GM12801 (cell line): ENCODE results near the gene PLEKHG7.

Experiments
- CTCF ChIP-seq: IDR thresholded peaks from one replicate; pipeline ENCODE4 v1.5.1; 2011; ENCODE audit warnings: control low read depth; ENCODE audit not compliant: insufficient read length; ENCODE audit errors: extremely low read depth

The PLEKHG7 gene

GRCh38 chr12:92702754-92703679 is at the start of gene PLEKHG7:
PLEKHG7 (plus strand) TSS chr12:92702989; CDS start chr12:92706632, 3,643 bp downstream.
- no peak for TF ChIP-seq CTCF

GRCh38 chr12:92654929-92655328 is 47.9 kb upstream of the PLEKHG7 start:
- TF ChIP-seq CTCF: no peak

DNA sequence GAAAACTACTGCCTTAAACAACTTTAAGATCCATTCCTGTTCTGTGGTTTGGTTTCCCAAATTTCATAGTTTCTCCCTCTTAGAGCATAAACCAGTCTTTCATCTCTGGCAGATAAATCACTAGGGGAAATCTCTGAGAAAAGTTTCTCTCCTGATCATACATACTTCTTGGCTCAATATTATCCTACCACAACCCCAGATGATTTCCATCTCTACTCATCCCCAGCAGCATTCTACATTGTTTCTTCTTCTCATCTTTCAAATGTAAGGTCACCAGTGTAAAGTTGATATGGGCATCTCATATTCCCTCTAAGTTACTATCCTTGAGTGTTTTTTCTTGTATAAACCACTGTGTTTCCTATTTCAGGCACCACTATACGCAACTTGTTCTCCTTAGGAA is 45.9 kb upstream of the PLEKHG7 start:
- no peak for TF ChIP-seq CTCF

- no peak for TF ChIP-seq CTCF
Measured at GRCh38 chr12:92657770-92658169, 45.0 kb upstream of the PLEKHG7 start.

GRCh38 chr12:92658611-92659010 is 44.2 kb upstream of the PLEKHG7 start:
- no peak for TF ChIP-seq CTCF

DNA sequence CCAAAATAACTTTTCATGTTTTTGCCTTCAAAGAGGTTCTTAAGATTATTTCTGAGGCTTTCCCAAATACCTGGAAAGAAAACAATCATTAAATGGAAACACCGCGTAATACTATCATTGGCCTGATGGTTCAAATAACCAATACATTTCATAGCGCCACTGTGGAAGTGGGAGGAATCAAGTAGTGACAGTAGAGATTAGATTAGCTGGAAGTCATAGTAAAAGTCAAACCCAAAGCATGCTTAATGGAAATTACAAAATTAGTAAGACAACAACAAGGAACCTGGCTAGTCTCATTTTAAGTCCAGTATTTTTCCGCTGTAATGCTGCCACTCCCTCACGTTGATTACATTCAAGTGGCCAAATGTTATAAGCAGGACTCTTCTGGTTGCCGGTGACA is 41.5 kb upstream of the PLEKHG7 start:
- TF ChIP-seq CTCF: no peak

DNA sequence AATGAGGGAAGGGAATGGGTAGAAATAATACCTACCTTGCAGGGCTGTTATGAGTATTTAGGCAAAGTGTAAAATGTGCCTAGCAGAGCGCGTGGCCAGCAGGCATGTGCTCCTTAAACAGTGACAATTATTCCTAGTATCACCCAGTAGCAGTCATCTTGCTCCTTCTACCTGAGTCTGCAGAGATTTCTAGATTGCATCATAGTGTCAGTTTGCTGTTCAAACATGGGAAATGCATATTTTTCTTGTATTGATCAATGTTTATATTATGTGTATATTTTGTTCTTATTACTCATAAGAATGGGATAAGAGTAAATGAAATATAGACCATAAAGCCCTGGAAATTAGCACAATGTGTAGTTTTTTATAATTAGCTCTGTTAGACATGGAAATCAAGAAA is 37.3 kb upstream of the PLEKHG7 start:
- TF ChIP-seq CTCF: no peak
